ENCODE data around the gene KMT2E.
A peak's percentile ranks its signal among the peaks of the same experiment; 100 is the strongest.

The KMT2E gene, protein sequence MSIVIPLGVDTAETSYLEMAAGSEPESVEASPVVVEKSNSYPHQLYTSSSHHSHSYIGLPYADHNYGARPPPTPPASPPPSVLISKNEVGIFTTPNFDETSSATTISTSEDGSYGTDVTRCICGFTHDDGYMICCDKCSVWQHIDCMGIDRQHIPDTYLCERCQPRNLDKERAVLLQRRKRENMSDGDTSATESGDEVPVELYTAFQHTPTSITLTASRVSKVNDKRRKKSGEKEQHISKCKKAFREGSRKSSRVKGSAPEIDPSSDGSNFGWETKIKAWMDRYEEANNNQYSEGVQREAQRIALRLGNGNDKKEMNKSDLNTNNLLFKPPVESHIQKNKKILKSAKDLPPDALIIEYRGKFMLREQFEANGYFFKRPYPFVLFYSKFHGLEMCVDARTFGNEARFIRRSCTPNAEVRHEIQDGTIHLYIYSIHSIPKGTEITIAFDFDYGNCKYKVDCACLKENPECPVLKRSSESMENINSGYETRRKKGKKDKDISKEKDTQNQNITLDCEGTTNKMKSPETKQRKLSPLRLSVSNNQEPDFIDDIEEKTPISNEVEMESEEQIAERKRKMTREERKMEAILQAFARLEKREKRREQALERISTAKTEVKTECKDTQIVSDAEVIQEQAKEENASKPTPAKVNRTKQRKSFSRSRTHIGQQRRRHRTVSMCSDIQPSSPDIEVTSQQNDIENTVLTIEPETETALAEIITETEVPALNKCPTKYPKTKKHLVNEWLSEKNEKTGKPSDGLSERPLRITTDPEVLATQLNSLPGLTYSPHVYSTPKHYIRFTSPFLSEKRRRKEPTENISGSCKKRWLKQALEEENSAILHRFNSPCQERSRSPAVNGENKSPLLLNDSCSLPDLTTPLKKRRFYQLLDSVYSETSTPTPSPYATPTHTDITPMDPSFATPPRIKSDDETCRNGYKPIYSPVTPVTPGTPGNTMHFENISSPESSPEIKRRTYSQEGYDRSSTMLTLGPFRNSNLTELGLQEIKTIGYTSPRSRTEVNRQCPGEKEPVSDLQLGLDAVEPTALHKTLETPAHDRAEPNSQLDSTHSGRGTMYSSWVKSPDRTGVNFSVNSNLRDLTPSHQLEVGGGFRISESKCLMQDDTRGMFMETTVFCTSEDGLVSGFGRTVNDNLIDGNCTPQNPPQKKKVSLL (N-terminal part only)

GRCh38 chr7:105013816-105014692 is at the start of gene KMT2E:
Gene KMT2E (plus strand): TSS chr7:105014205. CDS start chr7:105040953, 26,748 bp downstream.
- peak; percentile 69 for DNase-seq (ENCODE audit: low spot score)
- TF ChIP-seq, protein P1, sequence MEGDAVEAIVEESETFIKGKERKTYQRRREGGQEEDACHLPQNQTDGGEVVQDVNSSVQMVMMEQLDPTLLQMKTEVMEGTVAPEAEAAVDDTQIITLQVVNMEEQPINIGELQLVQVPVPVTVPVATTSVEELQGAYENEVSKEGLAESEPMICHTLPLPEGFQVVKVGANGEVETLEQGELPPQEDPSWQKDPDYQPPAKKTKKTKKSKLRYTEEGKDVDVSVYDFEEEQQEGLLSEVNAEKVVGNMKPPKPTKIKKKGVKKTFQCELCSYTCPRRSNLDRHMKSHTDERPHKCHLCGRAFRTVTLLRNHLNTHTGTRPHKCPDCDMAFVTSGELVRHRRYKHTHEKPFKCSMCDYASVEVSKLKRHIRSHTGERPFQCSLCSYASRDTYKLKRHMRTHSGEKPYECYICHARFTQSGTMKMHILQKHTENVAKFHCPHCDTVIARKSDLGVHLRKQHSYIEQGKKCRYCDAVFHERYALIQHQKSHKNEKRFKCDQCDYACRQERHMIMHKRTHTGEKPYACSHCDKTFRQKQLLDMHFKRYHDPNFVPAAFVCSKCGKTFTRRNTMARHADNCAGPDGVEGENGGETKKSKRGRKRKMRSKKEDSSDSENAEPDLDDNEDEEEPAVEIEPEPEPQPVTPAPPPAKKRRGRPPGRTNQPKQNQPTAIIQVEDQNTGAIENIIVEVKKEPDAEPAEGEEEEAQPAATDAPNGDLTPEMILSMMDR (conservative IDR thresholded peaks at IDR 0.05; ENCODE audit: low read depth) = 0 out of 2 replicates have a peak, but pooled peaks have one; percentile 5
- CTCF ChIA-PET = interaction anchor here (0.5 to 0.7 kb wide), 3 partner anchors 37 to 710 kb away, joined by 3 to 5 read pairs (median 4); no protein-coding TSS in a partner anchor
- peak within 1 kb of the TSS; percentile 99 for H3K27ac ChIP-seq
- POLR2A ChIA-PET (ENCODE audit: low non-redundant PET) = interaction anchor here (0.6 kb wide), 1 partner anchor 1549 kb away, joined by 3 read pairs; no protein-coding TSS in a partner anchor

GRCh38 chr7:104964626-104965236 is 49.3 kb upstream of the KMT2E start:
- CTCF ChIA-PET = no interaction called here
- DNase-seq (ENCODE audit: low spot score) = no peak
- H3K27ac ChIP-seq = no peak overlapping the region
- TF ChIP-seq, protein P1 (conservative IDR thresholded peaks at IDR 0.05; ENCODE audit: low read depth) = no peak
- POLR2A ChIA-PET (ENCODE audit: low non-redundant PET) = no interaction called here

- TF ChIP-seq, protein P1 (conservative IDR thresholded peaks at IDR 0.05; ENCODE audit: low read depth) = no peak
- H3K27ac ChIP-seq = no peak overlapping the region
- POLR2A ChIA-PET (ENCODE audit: low non-redundant PET) = interaction anchor here (0.7 kb wide), 2 partner anchors 14 to 301 kb away, joined by 5 read pairs; no protein-coding TSS in a partner anchor
- DNase-seq (ENCODE audit: low spot score) = no peak
- CTCF ChIA-PET = interaction anchor here (0.6 kb wide), 3 partner anchors 19 to 661 kb away, joined by 3 to 4 read pairs (median 3); no protein-coding TSS in a partner anchor
Observed at GRCh38 chr7:104966022-104966421, 48.0 kb upstream of the KMT2E start.

- TF ChIP-seq, protein P1 (conservative IDR thresholded peaks at IDR 0.05; ENCODE audit: low read depth) = no peak
- DNase-seq (ENCODE audit: low spot score) = no peak
- CTCF ChIA-PET = interaction anchor here (1.2 kb wide), 1 partner anchor 14 kb away, joined by 4 read pairs; no protein-coding TSS in a partner anchor
- POLR2A ChIA-PET (ENCODE audit: low non-redundant PET) = no interaction called here
- no peak overlapping the region for H3K27ac ChIP-seq
Observed at GRCh38 chr7:104967088-104967487, 46.9 kb upstream of the KMT2E start.

DNA sequence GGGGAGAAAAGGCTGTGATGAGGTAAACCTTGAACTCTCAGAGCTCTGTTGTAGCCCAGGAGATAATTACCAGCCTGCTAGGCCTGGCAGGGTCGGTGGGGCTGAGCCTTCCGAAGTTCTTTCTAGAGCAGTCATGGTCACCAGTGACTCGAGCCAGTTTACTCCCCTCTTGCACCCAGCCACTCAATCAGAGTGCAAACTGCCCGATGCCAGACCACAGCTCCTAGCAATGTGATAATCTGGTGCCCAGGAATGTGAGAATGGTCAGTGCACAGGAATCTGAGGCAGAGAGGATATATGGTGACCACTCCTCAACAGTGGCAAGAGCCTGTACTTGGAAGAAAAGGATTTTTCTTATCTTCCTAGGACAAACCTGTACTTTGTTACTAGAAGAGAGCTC is 46.4 kb upstream of the KMT2E start:
- no peak overlapping the region; the same call in 1 of the 2 replicates for H3K27ac ChIP-seq
- no peak for DNase-seq (ENCODE audit: low spot score)
- CTCF ChIA-PET = interaction anchor here (1.2 kb wide), 1 partner anchor 14 kb away, joined by 4 read pairs; no protein-coding TSS in a partner anchor
- TF ChIP-seq, protein P1 (conservative IDR thresholded peaks at IDR 0.05; ENCODE audit: low read depth) = no peak
- POLR2A ChIA-PET (ENCODE audit: low non-redundant PET) = no interaction called here

All from RWPE1 (cell line).